HG02852 (cell line): ENCODE measurements around the gene PACSIN2.
"Not testable (repeated sequence)": the region's sequence is repeated elsewhere in the genome, so short reads cannot be mapped to it uniquely, and the experiment has no call there.

Experiments
- ATAC-seq: cut with Tn5 transposase; IDR thresholded peaks from one replicate; pipeline ENCODE4 v1.9.1; 2021; ENCODE audit warnings: mild to moderate bottlenecking, moderate library complexity; ENCODE audit not compliant: unreplicated experiment

PACSIN2 gene

DNA sequence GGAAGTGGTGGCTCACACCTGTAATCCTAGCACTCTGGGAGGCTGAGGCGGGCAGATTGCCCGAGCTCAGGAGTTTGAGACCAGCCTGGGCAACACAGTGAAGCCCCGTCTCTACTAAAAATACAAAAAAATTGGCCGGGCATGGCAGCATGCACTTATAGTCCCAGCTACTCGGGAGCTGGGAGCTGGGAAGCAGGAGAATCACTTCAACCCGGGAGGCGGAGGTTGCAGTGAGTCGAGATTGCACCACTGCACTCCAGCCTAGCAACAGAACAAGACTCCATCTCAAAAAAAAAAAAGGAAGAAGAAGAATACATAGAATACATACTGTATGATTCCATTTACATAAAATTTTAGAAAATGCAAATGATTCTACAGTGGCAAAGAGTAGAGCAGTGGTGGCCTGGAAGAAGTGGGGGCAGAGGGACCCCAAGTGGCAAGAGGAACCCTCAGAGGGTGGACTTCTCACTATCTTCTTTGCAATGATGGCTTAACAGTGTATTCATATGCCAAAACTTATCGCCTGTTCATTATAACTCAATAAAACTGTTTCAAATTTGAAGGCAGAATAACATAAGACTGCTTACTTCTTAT is 22.0 kb downstream of the PACSIN2 start:
- ATAC-seq, result no peak

DNA sequence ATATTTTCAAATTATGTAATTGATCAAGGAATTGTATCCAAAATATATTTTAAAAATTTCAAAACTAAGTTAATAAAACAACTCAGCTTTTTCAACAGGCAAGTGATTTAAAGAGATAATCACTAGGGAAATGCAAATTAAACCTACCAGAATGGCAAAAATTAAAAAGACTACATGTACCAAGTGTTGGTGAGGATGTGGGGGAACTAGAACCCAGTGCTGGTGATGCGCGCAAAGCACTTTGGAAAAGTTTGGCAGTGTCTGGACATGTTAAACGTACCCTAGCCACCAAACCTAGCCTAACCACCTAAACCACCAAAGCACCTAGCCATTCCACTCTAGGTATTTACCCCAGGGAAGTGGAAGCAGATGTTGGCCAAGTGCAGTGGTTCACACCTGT is 22.9 kb downstream of the PACSIN2 start:
- ATAC-seq, result no peak

DNA sequence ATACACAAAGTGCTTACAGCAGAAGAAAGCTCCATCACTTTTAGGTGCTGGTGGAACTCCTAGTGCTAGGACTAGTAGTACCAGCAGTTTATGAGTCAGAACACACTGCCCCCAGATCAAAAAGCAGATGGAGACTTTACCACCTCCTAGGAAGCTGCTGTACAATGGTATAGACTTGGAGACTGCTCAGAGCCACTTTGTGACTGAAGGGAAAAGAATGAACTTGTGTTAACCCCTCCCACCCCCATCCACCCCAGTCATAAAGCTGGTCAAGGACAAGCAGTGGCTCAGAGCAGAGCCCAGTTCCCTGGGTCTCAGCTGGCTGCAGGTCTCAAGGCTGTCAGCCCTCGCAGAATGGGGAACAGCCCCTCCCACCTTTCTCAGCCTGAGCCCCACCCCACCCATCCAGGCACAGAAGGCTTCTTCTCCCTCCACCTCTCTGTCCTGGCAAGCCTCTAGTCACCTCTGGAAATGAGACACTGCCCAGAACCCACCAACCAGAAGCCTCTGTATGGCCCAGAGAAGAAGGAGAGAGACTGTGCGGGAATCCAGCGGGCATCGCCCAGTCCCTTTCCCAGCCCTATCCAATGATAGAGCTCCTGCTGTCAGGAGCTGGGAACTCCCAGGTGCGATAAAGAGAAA is 23.8 kb downstream of the PACSIN2 start:
- ATAC-seq, result no peak

DNA sequence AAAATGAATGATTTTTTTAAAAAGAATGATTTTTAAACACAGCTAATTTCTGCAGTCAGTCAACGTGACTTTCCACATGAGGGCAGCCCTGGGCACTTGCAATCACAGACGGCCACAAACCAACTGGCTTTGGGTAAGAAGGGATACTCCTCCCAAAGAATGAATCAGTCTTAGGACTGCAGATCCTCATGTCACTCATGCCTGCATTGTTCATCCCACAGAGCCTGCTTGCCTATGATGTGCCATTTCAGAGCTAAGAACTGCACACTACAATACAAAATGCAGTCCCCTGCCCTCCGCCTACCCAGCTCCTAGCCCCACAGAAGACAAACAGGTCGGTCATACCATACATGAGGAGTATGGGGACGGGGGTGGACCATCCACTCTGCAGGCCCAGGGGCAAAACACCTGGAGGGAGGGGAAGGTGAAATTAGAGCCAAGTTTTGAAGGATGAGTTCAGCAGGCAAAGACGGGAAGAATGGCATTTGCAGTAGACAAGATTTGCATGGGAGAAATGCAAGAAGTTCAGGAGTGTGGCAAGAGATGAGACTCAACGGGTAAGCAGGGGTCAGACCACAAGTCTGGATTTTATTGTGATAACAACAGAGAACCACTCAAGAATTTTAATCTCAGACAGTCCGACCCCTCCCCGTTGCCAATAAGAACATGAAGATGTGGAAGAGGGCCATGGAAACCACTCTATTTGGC is 24.7 kb downstream of the PACSIN2 start:
- no peak for ATAC-seq

DNA sequence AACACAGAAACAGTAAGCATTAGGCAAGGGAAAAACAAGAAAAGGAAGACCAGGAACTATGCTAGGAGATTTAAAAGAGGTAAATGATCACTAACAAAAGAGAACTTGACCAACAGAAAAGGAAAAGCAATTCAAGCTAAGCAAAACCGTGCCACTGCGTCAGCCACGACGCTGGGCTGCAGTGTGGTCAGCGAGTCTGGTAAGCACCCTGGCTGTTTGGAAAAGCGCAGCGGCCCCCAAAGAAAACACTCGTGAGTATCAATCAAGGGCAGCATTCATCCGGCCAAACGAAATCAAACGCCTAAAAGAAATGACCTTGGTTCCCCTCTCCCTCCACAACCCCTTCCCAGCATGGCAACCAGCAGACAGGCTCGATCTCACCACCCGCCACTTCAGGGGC is 28.8 kb downstream of the PACSIN2 start:
- no peak for ATAC-seq

DNA sequence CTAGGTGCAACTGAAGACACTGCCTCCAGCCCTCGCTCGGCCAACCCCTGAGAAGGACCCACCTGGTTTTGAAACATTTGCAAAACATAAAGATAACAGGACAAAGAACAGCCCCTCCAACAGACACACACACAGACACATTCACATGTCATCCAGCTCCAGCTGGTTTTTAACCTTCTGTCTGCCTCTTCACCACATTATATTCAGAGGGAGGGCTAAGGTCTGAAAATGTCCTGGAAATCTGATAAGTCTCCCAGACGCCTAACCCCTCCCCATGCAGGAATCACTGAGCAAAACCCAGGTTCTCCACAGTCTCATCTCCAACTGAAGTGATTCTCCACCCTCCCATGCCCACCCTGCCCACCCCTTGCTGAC is 29.4 kb downstream of the PACSIN2 start:
- no peak for ATAC-seq

DNA sequence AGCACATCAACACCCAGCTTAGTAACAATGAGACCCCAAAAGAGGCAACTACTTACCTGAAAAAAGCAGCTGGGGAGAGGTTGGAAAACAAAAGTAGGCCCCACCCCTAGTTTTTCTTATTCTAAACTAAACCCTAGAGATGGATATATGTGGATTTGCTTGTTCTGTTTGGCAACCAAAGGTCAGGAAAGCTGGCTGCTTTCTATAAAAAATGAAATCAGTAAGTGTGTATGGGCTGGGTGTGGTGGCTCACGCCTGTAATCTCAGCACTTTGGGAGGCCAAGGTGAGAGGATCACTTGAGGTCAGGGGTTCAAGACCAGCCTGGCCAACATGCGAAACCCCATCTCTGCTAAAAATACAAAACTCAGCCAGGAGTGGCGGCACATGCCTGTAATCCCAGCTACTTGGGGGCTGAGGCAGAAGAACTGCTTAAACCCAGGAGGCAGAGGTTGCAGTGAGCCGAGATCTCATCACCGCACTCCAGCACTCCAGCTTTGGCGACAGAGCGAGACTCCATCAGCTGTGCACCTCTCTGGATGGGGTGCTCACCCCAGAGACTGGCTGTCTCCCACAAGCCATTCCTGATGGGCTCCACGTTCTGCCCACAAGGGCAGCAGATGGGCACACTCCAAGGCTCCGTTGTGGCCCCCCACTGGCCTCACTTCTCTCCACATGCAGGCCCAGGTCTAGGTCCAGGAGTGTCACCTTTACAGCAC is 30.0 kb downstream of the PACSIN2 start:
- ATAC-seq, result no peak

DNA sequence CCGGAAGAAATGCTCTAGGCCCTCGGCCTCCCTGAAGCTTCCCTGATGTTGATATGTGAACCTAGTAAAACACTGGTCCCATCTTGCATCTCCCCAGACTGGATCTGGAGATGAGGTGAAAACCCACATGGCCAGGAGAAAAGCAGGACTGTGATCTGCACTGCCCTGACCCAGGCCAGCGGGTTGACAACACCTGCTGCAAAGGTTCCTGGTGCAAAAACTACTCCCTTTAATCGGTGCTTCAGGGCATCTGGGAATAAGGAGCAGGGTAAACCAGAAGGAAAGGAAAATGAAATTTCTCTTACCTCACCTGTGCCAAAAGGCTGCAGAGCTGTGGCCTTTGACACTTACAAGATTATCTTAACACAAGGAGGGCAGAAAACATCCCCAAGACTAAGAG is 30.6 kb downstream of the PACSIN2 start:
- no peak for ATAC-seq

DNA sequence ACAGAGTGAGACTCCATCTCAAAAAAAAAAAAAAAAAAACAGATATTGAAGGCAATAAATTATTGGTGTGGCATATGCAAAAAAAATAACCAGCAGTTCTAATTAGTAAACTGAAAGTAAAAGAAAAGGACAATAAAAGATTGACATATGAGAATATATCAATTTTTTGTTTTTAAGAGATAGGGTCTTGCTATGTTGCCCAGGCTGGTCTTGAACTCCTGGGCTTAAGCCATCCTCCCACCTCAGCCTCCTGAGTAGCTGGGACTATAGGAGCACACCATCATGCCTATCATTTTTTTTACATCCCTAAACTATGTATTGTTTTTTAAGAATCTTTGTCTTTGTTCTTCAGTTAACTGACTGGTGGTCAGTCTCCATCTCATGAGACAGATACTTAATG is 31.5 kb downstream of the PACSIN2 start:
- ATAC-seq, result no peak

DNA sequence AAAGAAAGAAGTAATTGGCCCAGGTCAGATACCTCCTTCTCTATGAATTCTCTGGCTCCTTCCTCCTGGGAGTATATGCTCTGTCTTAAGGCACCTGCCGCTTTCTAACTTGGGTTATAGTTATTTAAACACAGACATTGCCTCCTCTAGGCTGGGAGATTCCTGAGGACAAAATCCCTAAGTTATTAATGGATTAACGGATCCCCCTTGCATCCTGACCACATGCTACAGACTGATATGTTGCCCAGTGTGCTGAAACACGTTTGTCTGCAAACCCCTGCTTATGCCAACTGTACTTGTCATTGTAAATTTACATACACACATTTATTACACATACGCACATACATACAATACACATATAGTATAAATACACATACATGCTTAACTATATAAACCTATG is 35.3 kb downstream of the PACSIN2 start:
- ATAC-seq, result no peak

DNA sequence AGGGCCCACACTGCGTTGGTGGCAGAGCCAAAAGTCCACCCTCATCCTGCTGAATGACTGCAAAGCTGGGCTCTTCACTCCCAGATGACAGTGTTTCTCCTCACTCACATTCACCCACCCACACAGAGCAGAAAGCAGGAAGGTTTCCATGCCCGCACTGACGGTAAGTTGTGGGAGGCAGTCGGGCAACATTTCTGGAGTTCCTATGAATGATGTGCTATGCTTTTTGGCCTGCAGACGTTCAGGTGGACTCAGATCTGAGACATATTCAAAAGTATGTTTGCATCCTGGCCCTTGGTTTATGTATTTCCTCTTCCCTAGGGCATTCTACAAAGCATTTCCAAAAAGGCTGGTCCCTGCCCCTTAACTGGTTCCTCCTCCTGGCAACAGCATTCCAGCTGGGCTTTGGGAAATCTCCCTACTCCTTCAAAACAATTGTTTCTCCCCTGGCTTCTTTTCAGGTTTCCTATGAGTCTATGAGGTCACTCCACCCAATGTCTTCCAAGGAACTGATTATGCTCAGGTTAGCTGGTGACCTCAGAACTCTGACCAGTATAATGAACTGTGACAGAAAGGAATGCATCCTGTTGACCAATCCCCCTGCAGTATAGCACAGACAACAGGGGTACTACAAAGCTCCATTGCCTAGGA is 36.4 kb downstream of the PACSIN2 start:
- no peak for ATAC-seq

DNA sequence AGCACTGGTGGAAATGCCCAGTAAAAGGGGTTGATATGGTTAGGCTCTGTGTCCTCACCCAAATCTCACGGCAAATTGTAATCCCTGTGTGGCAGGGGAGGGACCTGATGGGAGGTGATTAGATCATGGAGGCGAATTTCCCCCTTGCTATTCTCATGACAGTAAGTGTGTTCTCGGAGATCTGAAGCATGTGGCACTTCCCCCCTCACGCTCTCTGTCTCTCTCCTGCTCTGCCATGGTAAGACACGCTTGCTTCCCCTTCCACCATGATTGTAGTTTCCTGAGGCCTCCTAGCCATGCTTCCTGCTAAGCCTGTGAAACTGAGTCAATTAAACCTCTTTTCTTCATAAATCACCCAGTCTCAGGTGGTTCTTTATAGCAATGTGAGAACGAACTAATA is 37.4 kb downstream of the PACSIN2 start:
- ATAC-seq, result no peak

DNA sequence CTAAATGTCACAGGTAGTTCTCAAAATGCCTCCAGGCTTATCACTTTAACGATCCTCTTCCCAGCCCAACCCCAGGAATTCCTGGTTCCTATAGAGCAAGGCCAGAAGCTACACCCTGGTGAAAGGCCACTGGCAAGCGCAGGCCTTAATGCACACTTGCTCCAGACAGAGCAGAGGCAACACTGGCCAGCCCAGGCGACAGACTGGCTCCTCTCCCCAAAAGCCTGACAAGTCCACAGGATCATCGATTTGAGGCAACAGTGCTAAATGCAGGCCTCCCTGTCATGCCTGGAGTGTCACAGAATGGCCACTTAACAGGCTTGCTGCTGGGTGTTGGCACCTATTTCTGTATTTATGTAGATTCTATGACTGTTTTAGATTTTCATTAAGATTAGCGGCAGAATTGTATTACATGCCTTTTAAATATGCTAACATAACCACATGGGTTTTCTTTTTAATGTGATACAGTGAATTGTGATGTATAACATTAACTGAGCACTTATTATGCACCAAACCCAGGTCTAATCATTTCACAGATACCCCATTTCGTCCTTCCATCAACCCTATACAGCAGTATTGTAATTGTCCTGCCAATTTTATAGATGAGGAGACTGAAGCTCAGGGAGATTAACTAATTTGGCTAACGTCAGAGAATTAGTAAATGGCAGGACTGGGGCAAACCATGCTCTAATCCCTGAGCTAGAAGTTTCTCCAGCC is 38.6 kb downstream of the PACSIN2 start:
- ATAC-seq, result no peak

DNA sequence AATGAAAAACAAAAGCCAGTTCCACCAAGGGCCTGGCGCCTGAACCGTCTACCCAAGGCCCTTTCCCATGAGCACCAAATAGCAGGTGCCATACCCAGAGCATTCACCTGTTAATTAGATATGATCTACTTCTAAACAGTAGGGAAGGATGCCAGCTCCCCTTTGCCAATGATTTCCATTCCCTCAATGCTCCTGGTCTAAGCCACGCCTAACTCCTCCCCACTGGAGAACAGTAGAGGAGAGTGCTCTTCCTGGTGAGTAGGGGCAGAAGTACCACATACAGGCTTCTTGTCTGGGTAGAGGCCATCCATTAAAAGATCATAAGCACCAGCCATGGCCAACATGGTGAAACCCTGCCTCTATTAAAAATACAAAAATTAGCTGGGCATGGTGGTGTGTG is 40.7 kb downstream of the PACSIN2 start:
- ATAC-seq, result no peak

DNA sequence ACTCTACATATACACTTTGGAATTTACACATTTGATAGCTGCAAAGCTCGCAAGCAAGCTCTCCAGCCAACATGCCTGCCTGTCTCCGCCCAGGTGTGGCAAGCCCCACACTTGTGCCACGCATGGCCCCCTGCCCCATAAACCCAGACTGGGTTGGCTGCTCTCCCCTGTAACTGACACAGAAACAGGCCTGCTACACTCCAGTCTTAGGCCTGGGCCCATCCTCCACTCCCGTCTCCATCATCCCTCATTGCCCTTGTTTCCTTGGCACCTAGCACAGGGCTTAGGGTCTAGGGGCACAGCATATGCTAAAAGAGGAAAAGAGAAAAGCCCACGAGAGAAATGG is 41.4 kb downstream of the PACSIN2 start:
- ATAC-seq, result no peak

DNA sequence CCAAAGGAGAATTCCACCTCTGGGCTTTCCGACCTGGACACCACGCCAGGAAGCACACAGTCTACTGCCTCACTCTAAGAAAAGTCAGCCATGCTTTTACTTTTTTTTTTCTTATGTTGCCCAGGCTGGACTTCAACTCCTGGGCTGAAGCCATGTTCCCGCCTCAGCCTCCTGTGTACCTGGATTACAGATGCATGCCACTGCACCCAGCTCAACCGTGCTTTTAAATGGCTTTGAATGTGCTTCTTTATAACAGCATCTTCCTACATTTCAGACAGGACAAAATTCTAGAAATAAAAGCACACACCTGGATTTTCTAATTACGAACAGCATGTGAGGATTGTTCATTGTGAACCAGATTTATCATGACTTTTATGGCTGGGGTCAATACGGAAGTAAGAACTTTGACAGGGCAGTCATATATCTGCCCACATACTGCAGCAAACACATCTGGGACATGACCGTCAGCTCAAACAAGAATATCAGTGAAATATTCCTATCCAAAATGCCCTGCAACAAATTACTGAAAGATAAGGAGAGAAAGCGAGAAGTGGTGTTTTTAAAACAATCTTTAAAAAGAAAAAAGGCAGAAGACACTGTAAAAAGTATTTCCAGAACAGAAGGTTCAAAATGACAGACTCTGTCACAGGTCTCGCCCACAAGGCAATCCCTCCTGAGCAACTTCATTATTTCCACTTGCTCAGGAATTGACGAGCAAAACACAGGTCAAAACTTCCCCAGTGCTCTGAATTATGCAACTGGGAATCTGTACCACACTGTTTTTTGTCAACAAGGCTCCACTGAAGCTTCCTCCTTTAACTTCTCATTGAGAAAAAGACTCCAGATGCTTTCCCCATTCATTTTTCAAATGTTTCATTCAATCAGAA is 42.1 kb downstream of the PACSIN2 start:
- ATAC-seq, result no peak

DNA sequence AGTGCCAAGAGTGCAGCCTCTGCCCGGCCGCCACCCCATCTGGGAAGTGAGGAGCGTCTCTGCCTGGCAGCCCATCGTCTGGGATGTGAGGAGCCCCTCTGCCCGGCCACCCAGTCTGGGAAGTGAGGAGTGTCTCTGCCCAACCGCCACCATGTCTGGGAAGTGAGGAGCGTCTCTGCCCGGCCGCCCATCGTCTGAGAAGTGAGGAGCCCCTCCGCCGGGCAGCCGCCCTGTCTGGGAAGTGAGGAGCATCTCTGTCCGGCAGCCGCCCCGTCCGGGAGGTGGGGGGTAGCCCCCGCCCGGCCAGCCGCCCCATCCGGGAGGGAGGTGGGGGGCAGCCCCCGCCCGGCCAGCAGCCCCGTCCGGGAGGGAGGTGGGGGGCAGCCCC is 43.5 kb downstream of the PACSIN2 start:
- ATAC-seq, result not testable (repeated sequence)

DNA sequence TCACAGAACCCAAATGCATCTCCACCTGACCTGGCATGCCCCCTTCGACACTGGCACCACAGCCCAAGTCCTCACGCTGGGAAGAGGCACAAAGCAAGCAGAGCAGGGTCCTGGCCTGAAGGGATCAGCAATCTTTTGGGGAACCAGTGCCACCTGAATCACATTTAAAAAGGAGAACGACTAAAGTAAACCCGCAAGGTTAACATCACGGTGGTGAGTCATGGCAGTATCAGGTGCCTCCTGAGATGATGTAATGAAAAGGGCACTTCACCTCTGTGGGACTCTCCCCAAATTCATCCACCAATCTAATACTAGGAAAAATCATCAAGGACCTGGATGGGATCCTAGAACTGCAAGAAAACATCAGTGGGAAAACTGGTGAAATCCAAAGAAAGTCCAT is 44.9 kb downstream of the PACSIN2 start:
- no peak for ATAC-seq

DNA sequence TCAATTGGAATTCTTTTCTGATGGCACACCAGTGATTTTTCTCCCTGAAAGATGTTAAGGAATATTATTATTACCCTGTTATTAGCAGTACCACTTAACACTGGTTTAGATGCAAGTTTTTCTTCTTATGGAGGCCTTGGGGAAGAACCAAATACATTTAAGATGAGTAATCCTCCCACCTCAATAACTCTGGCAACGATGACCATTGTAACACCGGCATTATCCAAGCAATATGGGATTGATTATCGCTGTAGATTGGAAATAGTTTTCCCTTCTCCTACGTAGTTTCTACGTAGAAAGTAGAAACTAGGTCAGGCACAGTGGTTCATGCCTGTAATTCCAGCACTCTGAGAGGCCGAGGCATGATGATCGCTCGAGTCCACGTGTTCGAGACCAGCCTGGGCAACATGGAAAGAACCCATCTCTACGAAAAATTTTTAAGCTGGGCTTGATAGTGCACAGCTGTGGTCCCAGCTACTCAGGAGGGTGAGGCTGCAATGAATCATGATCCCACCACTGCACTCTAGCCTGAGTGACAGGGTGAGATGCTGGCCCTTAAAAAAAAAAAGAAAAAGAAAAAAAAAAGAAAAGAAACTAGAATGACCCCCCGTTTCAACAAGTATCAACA is 45.5 kb downstream of the PACSIN2 start:
- no peak for ATAC-seq
